NCI-H1694 (cell line): Measurements from ENCODE around the gene DCHS1.
A peak's percentile ranks its signal among the peaks of the same experiment; 100 is the strongest.

Experiments used
- DNase-seq: peaks from one replicate; lab custom pipeline; 2025; lab: John Stamatoyannopoulos, UW

Gene DCHS1

DNA sequence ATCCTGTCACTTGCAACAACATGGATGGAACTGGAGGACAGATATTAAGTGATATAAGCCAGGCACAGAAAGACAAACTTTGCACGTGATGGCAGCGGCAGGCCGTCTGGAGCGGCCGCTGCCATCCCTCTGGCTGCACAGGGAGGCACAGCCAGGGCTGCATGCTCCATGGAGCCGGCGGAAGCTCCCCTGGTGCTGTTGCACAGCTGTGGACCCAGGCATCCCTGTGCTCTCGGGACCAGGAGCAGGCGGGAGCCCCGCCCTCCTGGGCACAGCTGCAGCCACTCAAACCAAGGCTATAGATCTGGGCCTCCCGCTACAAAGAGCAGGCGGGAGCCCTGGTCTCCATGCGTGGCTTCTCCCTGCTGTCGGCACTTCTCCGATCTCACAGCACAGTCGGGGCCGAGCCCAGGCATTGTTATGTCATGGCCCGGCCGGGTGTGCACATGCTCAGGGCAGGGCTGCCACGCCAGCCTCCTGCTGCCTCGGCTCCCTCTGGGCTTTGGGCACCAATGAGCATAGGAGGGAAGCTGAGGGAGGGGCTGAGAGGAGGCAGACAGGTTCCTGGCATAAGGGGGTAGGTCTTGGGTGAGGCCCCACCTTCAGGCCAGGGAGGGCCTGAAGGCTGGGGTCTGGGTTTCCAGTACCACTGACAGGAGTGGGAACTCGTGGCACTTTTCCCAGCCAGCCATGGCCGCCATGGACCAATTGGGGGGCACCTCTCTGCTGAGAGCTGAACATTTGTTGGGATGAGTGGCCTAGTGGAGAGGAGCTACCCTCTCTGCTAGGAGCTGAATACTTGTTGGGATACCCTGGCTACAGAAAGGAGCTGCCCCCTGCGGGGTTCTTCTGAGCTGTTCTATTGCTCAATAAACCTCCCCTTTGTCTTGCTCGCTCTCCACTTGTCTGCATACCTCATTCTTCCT is 68.9 kb downstream of the DCHS1 start:
- DNase-seq = no peak

DNA sequence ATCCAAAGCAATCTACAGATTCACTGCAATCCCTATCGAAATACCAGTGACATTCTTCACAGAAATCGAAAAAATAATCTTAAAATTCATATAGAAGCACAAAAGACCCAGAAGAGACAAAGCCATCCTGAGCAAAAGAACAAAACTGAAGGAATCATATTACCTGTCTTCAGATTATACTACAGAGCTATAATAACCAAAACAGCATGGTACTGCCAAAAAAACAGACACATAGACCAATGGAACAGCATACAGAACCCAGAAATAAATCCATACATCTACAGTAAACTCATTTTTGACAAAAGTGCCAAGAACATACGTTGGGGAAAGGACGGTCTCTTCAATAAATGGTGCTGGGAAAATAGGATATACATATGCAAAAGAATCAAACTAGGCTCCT is 71.1 kb downstream of the DCHS1 start:
- DNase-seq = no peak

- no peak for DNase-seq
Observed at GRCh38 chr11:6583584-6583983, 72.0 kb downstream of the DCHS1 start.

GRCh38 chr11:6579681-6580080 is 75.9 kb downstream of the DCHS1 start:
- DNase-seq = no peak

DNA sequence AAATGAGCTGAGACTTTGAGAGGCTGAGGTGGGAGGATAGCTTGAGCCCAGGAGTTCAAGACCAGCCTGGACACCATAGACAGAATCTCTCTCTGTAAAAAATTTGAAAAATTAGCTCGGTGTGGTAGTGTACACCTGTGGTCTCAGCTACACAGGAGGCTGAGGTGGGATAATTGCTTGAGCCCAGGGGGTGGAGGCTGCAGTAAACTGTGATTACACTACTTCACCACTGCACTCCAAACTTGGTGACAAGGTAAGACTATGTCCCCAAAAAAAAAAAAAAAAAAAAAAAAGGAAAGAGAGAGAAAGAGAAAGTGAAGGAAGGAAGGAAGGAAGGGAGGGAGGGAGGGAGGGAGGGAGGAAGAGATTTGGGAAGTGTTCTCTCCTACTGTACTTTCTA is 77.5 kb downstream of the DCHS1 start:
- no peak for DNase-seq

GRCh38 chr11:6576471-6577373 is 78.9 kb downstream of the DCHS1 start:
- DNase-seq = peak; percentile 68

DNA sequence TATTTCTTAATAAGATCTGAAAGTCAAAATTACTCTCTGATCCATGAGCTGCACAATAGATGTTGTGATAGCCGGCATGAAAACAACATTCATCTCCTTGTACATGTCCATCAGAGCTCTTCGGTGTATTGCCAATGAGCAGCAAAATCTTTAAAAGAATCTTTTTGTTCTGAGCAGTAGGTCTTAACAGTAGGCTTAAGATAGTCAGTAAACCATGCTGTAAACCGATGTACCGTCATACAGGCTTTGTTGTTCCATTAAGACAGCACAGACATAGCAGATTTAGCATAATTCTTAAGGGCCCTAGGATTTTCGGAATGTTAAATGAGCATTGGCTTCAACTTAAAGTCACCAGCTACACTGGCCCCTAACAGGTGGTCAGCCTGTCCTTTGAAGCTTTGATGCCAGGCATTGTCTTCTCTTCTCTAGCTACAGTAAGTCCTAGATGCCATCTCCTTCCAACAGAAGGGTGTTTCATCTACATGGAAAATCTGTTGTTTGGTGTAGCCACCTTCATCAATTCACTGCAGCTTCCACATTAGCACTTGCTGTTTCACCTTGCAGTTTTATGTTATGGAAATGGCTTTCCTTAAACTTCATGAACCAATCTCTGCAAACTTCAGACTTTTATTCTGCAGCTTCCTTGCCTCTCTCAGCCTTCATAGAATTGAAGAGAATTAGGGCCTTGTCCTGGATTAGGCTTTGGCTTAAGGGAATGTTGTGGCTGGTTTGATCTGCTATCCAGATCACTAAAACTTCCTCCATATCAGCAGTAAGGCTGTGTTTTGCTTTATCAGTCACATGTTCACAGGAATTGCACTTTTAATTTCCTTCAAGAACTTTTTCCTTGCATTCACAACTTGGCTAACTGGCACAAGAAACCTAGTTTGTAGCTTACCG is 80.5 kb downstream of the DCHS1 start:
- DNase-seq = no peak

DNA sequence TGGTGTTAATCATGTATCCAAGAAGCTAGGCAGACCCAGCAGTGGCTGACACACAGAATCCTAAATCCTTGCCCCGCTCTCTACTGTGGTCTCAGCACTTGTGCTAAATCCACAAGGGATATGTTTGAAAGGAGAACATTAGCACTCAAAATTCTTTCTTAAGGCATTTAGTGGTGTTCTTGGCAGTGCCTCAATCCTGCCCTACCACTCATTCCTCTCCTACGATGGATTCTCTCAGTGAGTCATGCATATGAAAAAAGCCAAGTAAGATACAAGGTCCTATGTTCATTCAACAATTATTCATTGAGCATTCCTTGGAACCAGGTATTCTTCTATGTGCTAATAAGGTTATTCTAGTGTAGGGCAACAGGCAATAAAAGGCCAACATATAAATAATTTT is 83.4 kb downstream of the DCHS1 start:
- DNase-seq = no peak

DNA sequence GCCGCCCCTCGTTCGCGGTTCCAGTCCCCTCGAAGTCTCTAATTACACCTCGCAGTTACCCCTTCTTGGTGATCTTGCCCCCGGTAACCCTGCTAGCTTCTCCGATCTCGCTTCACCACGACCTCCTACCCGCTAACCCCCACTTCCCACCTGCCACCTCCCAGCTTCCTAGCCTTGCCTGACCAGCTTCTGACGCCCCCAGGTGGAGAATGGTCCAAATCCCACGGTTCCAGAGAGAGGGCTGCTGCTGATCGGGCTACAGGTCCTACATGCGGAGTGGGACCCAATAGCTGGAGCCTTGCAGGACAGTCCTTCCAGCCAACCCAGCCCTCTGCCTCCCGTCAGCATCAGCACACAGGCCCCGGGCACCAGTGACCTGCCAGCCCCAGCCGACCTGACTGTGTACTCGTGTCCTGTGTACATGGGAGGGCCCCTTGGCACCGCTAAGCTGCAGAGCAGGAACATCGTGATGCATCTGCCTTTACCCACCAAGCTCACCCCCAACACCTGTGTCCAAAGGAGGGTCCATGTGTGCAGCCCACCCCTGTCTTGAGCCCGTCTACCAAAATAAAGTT is 84.1 kb downstream of the DCHS1 start:
- no peak for DNase-seq
